ENCODE measurements around the gene MUC13.

GRCh38 chr3:124904835-124905492, 29.6 kb downstream of the MUC13 start:
- TF ChIP-seq CTCF (conservative IDR thresholded peaks at IDR 0.05; ENCODE audit: low read depth, low read length) (no peak), EZH2 (IDR thresholded peaks at IDR 0.05; ENCODE audit: low read length, unreplicated experiment) (no peak)

Data from PC-3 (cell line).